Common myeloid progenitor, CD34-positive (primary cell): ENCODE results near the gene PRDM12.

Experiments
- CTCF ChIA-PET: fragments of 350-600 bp; sonication (Branson Sonifier 250); formaldehyde crosslinking; loops from one replicate; lab custom pipeline; 2021; ENCODE audit warnings: antibody characterized with exemption; lab: Charles Lee
- POLR2A ChIA-PET: fragments of 350-600 bp; sonication (Branson Sonifier 250); formaldehyde crosslinking; loops from one replicate; lab custom pipeline; 2021; ENCODE audit warnings: antibody characterized with exemption; lab: Charles Lee
- DNase-seq, 3 donors: peaks; one replicate each; pipeline versions ENCODE4 v3.0.0 to v3.0.0-alpha.2; 2013
- H3K27ac ChIP-seq, 2 experiments: 1 replicate in 1 of 2; 2 replicates in 1 of 2; pipeline ENCODE4 v1.7.0; 2013; ENCODE audit warnings: inconsistent platforms in 2 of 2, low read length in 2 of 2, mild to moderate bottlenecking in 2 of 2, low read depth in 1 of 2, moderate library complexity in 1 of 2; ENCODE audit not compliant: severe bottlenecking in 2 of 2, insufficient read depth in 1 of 2, poor library complexity in 1 of 2
- H3K27me3 ChIP-seq, 5 experiments: replicated peaks in 2 of 5; 1 replicate in 3 of 5; 2 replicates in 2 of 5; pipeline versions ENCODE4 v1.6.1 to v1.7.0; 2013; ENCODE audit warnings: low read length in 4 of 5, mild to moderate bottlenecking in 2 of 5, moderate library complexity in 2 of 5, inconsistent platforms in 1 of 5; ENCODE audit not compliant: insufficient read depth in 5 of 5, control insufficient read depth in 4 of 5
- H3K36me3 ChIP-seq, 4 experiments: 1 replicate in 2 of 4; 2 replicates in 2 of 4; pipeline versions ENCODE4 v1.6.1 to v1.7.0; 2013; ENCODE audit warnings: low read length in 3 of 4, control low read depth in 1 of 4, mild to moderate bottlenecking in 1 of 4; ENCODE audit not compliant: control insufficient read depth in 4 of 4, insufficient read depth in 4 of 4
- H3K4me1 ChIP-seq, 4 experiments: 1 replicate in 3 of 4; 2 replicates in 1 of 4; pipeline versions ENCODE4 v1.6.1 to v1.7.1; 2013; ENCODE audit warnings: low read length in 3 of 4, mild to moderate bottlenecking in 3 of 4, control low read depth in 1 of 4, inconsistent platforms in 1 of 4, moderate library complexity in 1 of 4; ENCODE audit not compliant: control insufficient read depth in 4 of 4, insufficient read depth in 4 of 4; ENCODE audit errors: control extremely low read depth in 1 of 4
- H3K4me3 ChIP-seq, 7 experiments: 1 replicate in 4 of 7; 2 replicates in 3 of 7; pipeline versions ENCODE4 v1.5.1 to v1.7.0; 2013; ENCODE audit warnings: mild to moderate bottlenecking in 7 of 7, low read length in 6 of 7, moderate library complexity in 6 of 7, inconsistent platforms in 2 of 7, low read depth in 2 of 7, control low read depth in 1 of 7; ENCODE audit not compliant: insufficient read depth in 4 of 7, control insufficient read depth in 1 of 7; ENCODE audit errors: extremely low read depth in 1 of 7
- H3K9me3 ChIP-seq, 5 experiments: 1 replicate in 4 of 5; 2 replicates in 1 of 5; pipeline versions ENCODE4 v1.6.1 to v1.7.1; 2013; ENCODE audit warnings: low read length in 4 of 5, mild to moderate bottlenecking in 2 of 5, inconsistent platforms in 1 of 5, low read depth in 1 of 5, moderate library complexity in 1 of 5; ENCODE audit not compliant: control insufficient read depth in 4 of 5, insufficient read depth in 2 of 5; ENCODE audit errors: control extremely low read depth in 1 of 5
- whole genome bisulfite sequencing: methylation state at CpG from one replicate; pipeline ENCODE4 v1.1.5; 2013; ENCODE audit not compliant: insufficient coverage; 5-methylcytosine and 5-hydroxymethylcytosine counted together

The PRDM12 gene

DNA sequence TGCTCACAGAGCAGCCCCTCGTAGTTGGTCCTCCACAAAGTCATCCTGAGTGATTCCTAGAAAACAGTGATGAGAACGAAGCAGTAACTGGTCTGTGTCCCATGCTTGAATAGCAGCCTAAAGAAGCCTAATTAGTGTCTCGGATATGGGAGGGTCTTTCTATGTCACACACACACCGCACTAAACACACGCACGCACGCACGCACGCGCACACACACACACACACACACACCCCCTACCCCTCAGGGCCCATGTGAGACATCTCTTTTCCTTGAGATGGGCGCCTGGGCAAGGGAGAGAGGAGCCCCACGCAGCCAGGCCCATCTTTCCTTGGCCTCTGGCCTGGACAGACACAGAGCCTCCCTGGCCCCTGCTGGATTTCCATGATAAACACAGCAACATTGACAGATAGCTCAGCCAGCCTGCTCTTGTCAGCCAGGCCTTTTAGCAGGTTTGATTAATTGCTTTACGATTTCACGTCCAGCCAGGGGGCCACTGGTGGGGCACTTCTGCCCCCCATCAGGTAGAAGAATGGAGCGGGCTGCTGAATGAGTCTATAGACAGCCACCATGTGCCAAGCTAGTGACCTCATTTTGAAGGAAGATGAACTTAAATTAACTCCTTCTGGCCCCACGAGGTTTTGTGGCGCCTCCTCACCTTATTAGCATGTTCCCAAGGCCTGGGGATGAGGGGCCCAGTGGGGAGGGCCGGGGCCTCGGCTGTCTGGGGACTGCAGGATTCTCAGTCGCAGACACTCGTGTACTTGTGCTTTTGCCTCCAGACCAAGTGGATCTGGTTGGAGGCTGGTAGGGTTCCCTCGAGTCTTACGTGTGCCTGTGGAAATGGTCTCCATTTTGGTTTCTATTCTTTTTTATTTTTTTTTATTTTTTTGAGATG is 36.2 kb upstream of the PRDM12 start:
- Histone ChIP-seq H3K4me1 (no peaks in the 10 kb centered on the region), H3K36me3 (peaks cover 24 to 93% (median 69%) of the 10 kb centered on the region in 4 experiments), H3K27me3 (no peaks in the 10 kb centered on the region), H3K27ac (no peak overlapping the region), H3K9me3 (no peaks in the 10 kb centered on the region), H3K4me3 (no peak overlapping the region)
- DNase-seq: no peak
- CTCF ChIA-PET: no interaction called here
- POLR2A ChIA-PET: interaction anchor here (0.6 kb wide), 1 partner anchor 9 kb away, joined by 4 read pairs; no protein-coding TSS in a partner anchor
- 95% methylated on average over 15 of the region's 23 CpGs for WGBS

- H3K36me3 ChIP-seq: peaks cover 19 to 93% (median 68%) of the 10 kb centered on the region in 4 experiments
Measured at GRCh38 chr9:130629443-130630070, 34.8 kb upstream of the PRDM12 start.

DNA sequence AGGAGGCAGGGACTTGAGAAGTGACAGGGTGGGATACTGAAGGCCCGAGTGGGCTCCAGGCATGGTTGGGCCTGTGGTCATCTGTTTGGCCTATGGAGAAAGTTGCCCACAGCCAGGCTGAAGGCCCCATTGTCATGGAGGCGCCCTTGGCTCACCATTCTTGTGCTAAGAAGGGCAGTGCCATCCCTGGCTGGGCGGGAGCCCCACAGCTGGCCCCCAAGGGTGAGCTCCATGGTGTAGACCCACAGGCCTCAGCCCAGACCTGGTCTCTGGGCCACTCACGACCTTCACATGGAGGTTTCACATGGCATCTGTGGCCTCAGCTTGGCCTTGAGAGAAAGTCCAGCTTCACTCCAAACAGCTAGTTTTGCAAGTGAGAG is 34.3 kb upstream of the PRDM12 start:
- H3K36me3 ChIP-seq: peaks cover 16 to 97% (median 69%) of the 10 kb centered on the region in 4 experiments
- CTCF ChIA-PET: interaction anchor here (1.6 kb wide), 1 partner anchor 11 kb away, joined by 4 read pairs; no protein-coding TSS in a partner anchor

More at GRCh38 chr9:130629443-130630070, 34.8 kb upstream of the PRDM12 start:
- Histone ChIP-seq H3K4me1 (no peaks in the 10 kb centered on the region), H3K9me3 (no peaks in the 10 kb centered on the region), H3K27me3 (no peaks in the 10 kb centered on the region), H3K4me3 (no peak overlapping the region), H3K27ac (no peak overlapping the region)
- no peak for DNase-seq
- WGBS: 97% methylated on average over 11 of the region's 13 CpGs
- ChIA-PET CTCF (no interaction called here), POLR2A (no interaction called here)

GRCh38 chr9:130630506-130631330 is 33.7 kb upstream of the PRDM12 start:
- Histone ChIP-seq H3K4me3 (no peak overlapping the region), H3K27me3 (no peaks in the 10 kb centered on the region), H3K4me1 (no peaks in the 10 kb centered on the region), H3K9me3 (no peaks in the 10 kb centered on the region), H3K36me3 (peaks cover 15 to 95% (median 67%) of the 10 kb centered on the region in 4 experiments), H3K27ac (no peak overlapping the region)
- no peak for DNase-seq
- POLR2A ChIA-PET: no interaction called here
- 96% methylated on average over 21 of the region's 27 CpGs for WGBS
- CTCF ChIA-PET: interaction anchor here (1.0 to 1.6 kb wide), 2 partner anchors 11 to 20 kb away, joined by 3 to 4 read pairs; no protein-coding TSS in a partner anchor

More for the DNA sequence above, 34.3 kb upstream of the PRDM12 start:
- Histone ChIP-seq H3K27ac (no peak overlapping the region), H3K27me3 (no peaks in the 10 kb centered on the region), H3K4me3 (no peak overlapping the region), H3K4me1 (no peaks in the 10 kb centered on the region), H3K9me3 (no peaks in the 10 kb centered on the region)
- POLR2A ChIA-PET: no interaction called here
- DNase-seq: no peak
- WGBS: 97% methylated on average over 4 of the region's 4 CpGs

DNA sequence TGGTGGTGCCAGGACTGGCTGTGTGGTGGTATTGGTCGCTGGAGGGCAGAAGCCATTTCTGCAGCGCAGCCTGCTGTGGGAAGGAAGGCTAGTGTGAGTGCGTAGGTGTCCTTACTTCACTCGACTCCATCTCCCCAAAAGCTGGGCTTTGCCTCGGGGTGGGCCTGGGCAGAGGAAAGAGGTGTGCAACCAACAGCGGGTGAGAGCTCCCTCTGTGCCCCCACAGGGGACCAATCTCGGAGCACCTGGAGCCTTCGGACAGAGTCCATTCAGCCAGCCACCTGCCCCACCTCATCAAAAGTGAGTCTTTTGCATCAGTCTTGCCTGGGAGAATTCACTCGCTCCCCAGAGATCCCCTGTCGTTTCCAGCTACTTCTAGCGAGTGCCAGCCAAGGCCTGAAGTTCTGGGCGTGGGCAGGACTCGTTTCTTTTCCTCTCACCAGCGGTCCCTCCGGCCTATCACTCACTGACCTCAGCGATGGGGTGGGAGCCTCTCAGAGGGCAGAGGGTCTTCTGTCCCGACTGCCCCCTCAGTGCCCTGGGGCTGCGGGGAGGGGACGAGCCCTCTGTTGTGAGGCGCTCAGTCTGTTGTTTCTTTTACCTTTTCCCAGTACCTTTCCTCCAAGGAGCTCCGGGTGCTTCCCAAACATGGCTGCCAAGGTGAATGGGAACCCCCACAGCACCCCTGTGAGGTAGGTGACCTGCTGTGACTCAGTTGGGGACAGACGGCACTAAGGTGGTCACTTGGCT is 32.9 kb upstream of the PRDM12 start:
- no peak overlapping the region for H3K4me3 ChIP-seq
- no peak overlapping the region for H3K27ac ChIP-seq
- WGBS: 97% methylated on average over 22 of the region's 22 CpGs
- no peaks in the 10 kb centered on the region for H3K9me3 ChIP-seq
- no peak for DNase-seq
- no peaks in the 10 kb centered on the region for H3K27me3 ChIP-seq
- H3K4me1 ChIP-seq: no peaks in the 10 kb centered on the region
- peaks cover 15 to 95% (median 69%) of the 10 kb centered on the region in 4 experiments for H3K36me3 ChIP-seq
- ChIA-PET POLR2A (no interaction called here), CTCF (interaction anchor here (1.0 to 1.6 kb wide), 2 partner anchors 10 to 19 kb away, joined by 3 to 4 read pairs; no protein-coding TSS in a partner anchor)

- H3K27ac ChIP-seq: no peak overlapping the region
- no peaks in the 10 kb centered on the region for H3K9me3 ChIP-seq
- H3K36me3 ChIP-seq: peaks cover 10 to 93% (median 68%) of the 10 kb centered on the region in 4 experiments
- H3K4me3 ChIP-seq: no peak overlapping the region
- no peak for DNase-seq
- CTCF ChIA-PET: no interaction called here
- WGBS: 99% methylated on average over 13 of the region's 13 CpGs
- no peaks in the 10 kb centered on the region for H3K27me3 ChIP-seq
- no peaks in the 10 kb centered on the region for H3K4me1 ChIP-seq
- POLR2A ChIA-PET: no interaction called here
Measured at GRCh38 chr9:130632081-130632710, 32.2 kb upstream of the PRDM12 start.
